A673 (cell line): ENCODE results near the gene PGAM2. TPM values are rescaled to one million over a fixed set of nuclear protein-coding genes. Genes with fewer than 3 reads are reported as not detected.

Experiments
- BruUV-seq: library from RNA; stranded (reverse); fragments of 400-500 nt; replicated peaks from 2 replicates; lab custom pipeline; 2021; lab: Mats Ljungman, UMichigan
- CTCF ChIA-PET: fragments of 300-600 bp; sonication (Branson Sonifier 250); formaldehyde crosslinking; loops from one replicate; lab custom pipeline; 2022; ENCODE audit warnings: antibody characterized with exemption; lab: Charles Lee
- POLR2A ChIA-PET: fragments of 300-600 bp; sonication (Branson Sonifier 250); formaldehyde crosslinking; loops from one replicate; lab custom pipeline; 2022; ENCODE audit warnings: antibody characterized with exemption; ENCODE audit not compliant: low non-redundant PET; lab: Charles Lee
- DNase-seq: peaks from one replicate; pipeline ENCODE4 v3.0.0-alpha.2; 2015; ENCODE audit warnings: low spot score
- H3K27ac ChIP-seq: fragments of 200-600 bp; sonication (generic); 2 replicates; pipeline ENCODE4 v1.5.1; 2016; ENCODE audit warnings: mixed run types, low read depth, mild to moderate bottlenecking, mixed read lengths, antibody characterized with exemption, low read length; ENCODE audit not compliant: poor library complexity, severe bottlenecking
- H3K27me3 ChIP-seq: fragments of 200-600 bp; sonication (generic); replicated peaks from 2 replicates; pipeline ENCODE4 v1.6.1; 2017; ENCODE audit warnings: mixed run types, low read depth, mild to moderate bottlenecking, mixed read lengths, antibody characterized with exemption, low read length; ENCODE audit not compliant: insufficient read depth, poor library complexity
- H3K36me3 ChIP-seq: fragments of 200-600 bp; sonication (generic); 2 replicates; pipeline ENCODE4 v1.6.1; 2016; ENCODE audit warnings: mixed run types, mild to moderate bottlenecking, mixed read lengths, antibody characterized with exemption, low read length; ENCODE audit not compliant: insufficient read depth, poor library complexity, severe bottlenecking
- H3K4me1 ChIP-seq: fragments of 200-600 bp; sonication (generic); 2 replicates; pipeline ENCODE4 v1.6.1; 2017; ENCODE audit warnings: mixed run types, mild to moderate bottlenecking, mixed read lengths, antibody characterized with exemption, low read length; ENCODE audit not compliant: insufficient read depth, poor library complexity, severe bottlenecking
- H3K4me3 ChIP-seq: fragments of 200-600 bp; sonication (generic); 2 replicates; pipeline ENCODE4 v1.5.1; 2016; ENCODE audit warnings: low read depth, mixed run types, mild to moderate bottlenecking, mixed read lengths, low read length; ENCODE audit not compliant: poor library complexity, severe bottlenecking
- H3K9me3 ChIP-seq: fragments of 200-600 bp; sonication (generic); 2 replicates; pipeline ENCODE4 v1.6.1; 2016; ENCODE audit warnings: mixed run types, low read depth, mild to moderate bottlenecking, mixed read lengths, antibody characterized with exemption, low read length; ENCODE audit not compliant: poor library complexity, severe bottlenecking
- CTCF ChIP-seq: fragments of 300-800, 200-600 bp; sonication (generic); conservative IDR thresholded peaks from 2 replicates; pipeline ENCODE4 v1.5.1; 2017; ENCODE audit warnings: low read depth, mild to moderate bottlenecking, antibody characterized with exemption, low read length, moderate library complexity, mixed read lengths
- EZH2 ChIP-seq: fragments of 200-600 bp; sonication (generic); IDR thresholded peaks from 2 replicates; pipeline ENCODE4 v1.6.1; 2017; ENCODE audit warnings: borderline replicate concordance, low read depth, mild to moderate bottlenecking, mixed read lengths, antibody characterized with exemption, low read length; ENCODE audit not compliant: poor library complexity, severe bottlenecking
- intact Hi-C: fragments of 100-400 bp; cut with micrococcal nuclease; formaldehyde crosslinking; loops from one replicate; pipeline ENCODE4 v1.10.0; 2022; ENCODE audit not compliant: unreplicated experiment
- total RNA-seq: library from RNA; stranded (reverse); gene quantifications from 2 replicates; pipeline ENCODE4 v1.2.3, GENCODE V29; 2021

Gene PGAM2
- total RNA-seq, 1 experiment from 2014 or later, result not detected

GRCh38 chr7:44103566-44103922 is 38.2 kb upstream of the PGAM2 start:
- no peak overlapping the region for H3K27ac ChIP-seq
- ChIA-PET POLR2A (no interaction called here), CTCF (no interaction called here)
- peak overlapping the region; percentile 71 for H3K4me3 ChIP-seq
- no peak for DNase-seq
- H3K36me3 ChIP-seq, result no peaks in the 10 kb centered on the region
- intact Hi-C loops, result no loop called here
- BruUV-seq, result no TSS peak
- peaks cover 16% of the 10 kb centered on the region for H3K4me1 ChIP-seq
- H3K9me3 ChIP-seq, result no peaks in the 10 kb centered on the region
- H3K27me3 ChIP-seq, result no peaks in the 10 kb centered on the region
- no peak for TF ChIP-seq EZH2
- no peak for TF ChIP-seq CTCF

GRCh38 chr7:44102846-44103565 is 37.6 kb upstream of the PGAM2 start:
- BruUV-seq, result no TSS peak

GRCh38 chr7:44101966-44102845 is 36.8 kb upstream of the PGAM2 start:
- no peak for DNase-seq
- CTCF ChIA-PET, result no interaction called here
- H3K36me3 ChIP-seq, result no peaks in the 10 kb centered on the region
- no peak overlapping the region for H3K4me3 ChIP-seq
- no peaks in the 10 kb centered on the region for H3K27me3 ChIP-seq
- peaks cover 16% of the 10 kb centered on the region for H3K4me1 ChIP-seq
- BruUV-seq, result no TSS peak
- H3K9me3 ChIP-seq, result no peaks in the 10 kb centered on the region
- intact Hi-C loops, result no loop called here
- POLR2A ChIA-PET, result no interaction called here
- TF ChIP-seq EZH2, result no peak
- TF ChIP-seq CTCF, result no peak
- no peak overlapping the region for H3K27ac ChIP-seq

More at GRCh38 chr7:44102846-44103565, 37.6 kb upstream of the PGAM2 start:
- Histone ChIP-seq H3K9me3 (no peaks in the 10 kb centered on the region), H3K36me3 (no peaks in the 10 kb centered on the region), H3K4me1 (peaks cover 16% of the 10 kb centered on the region), H3K27ac (no peak overlapping the region), H3K27me3 (no peaks in the 10 kb centered on the region), H3K4me3 (no peak overlapping the region)
- no peak for DNase-seq
- CTCF ChIA-PET, result no interaction called here
- intact Hi-C loops, result no loop called here
- POLR2A ChIA-PET, result no interaction called here
- TF ChIP-seq EZH2, result no peak
- TF ChIP-seq CTCF, result no peak
